HG03558 (cell line): Measurements from ENCODE around the gene NUTM2G.
"Not testable (repeated sequence)": the region's sequence is repeated elsewhere in the genome, so short reads cannot be mapped to it uniquely, and the experiment has no call there.

ENCODE experiments used
- ATAC-seq: cut with Tn5 transposase; IDR thresholded peaks from one replicate; pipeline ENCODE4 v1.9.1; 2021; ENCODE audit warnings: moderate number of reproducible peaks; ENCODE audit not compliant: unreplicated experiment; ENCODE audit errors: extremely low read depth

The NUTM2G gene

GRCh38 chr9:96941628-96942027 lies 13.0 kb downstream of the NUTM2G start:
- ATAC-seq: not testable (repeated sequence)

- not testable (repeated sequence) for ATAC-seq
These were observed 13.5 kb downstream of the NUTM2G start for GRCh38 chr9:96942181-96942580.

GRCh38 chr9:96949346-96949745 lies 20.7 kb downstream of the NUTM2G start:
- not testable (repeated sequence) for ATAC-seq

- ATAC-seq: not testable (repeated sequence)
These were observed 21.9 kb downstream of the NUTM2G start for GRCh38 chr9:96950539-96950938.

GRCh38 chr9:96967591-96967990 lies 38.9 kb downstream of the NUTM2G start:
- ATAC-seq: not testable (repeated sequence)

- not testable (repeated sequence) for ATAC-seq
These were observed 43.9 kb downstream of the NUTM2G start for GRCh38 chr9:96972552-96972951.

- not testable (repeated sequence) for ATAC-seq
These were observed 45.4 kb downstream of the NUTM2G start for GRCh38 chr9:96974037-96974436.

GRCh38 chr9:96983496-96984122 lies 55.0 kb downstream of the NUTM2G start:
- not testable (repeated sequence) for ATAC-seq

- not testable (repeated sequence) for ATAC-seq
These were observed 55.5 kb downstream of the NUTM2G start for GRCh38 chr9:96984139-96984538.

- not testable (repeated sequence) for ATAC-seq
These were observed 56.2 kb downstream of the NUTM2G start for GRCh38 chr9:96984887-96985286.
